ENCODE results near the gene SRMS. TPM values are rescaled to one million over a fixed set of nuclear protein-coding genes. Genes with fewer than 3 reads are reported as not detected.

Gene SRMS
- not detected for total RNA-seq
- long read RNA-seq = 0 reads

- ATAC-seq = no peak
- intact Hi-C loops (cut with DNase I) = no loop called here
Observed at GRCh38 chr20:63547725-63548480, at the start of gene SRMS. Gene SRMS, minus strand, starts transcription at chr20:63547749. Its CDS starts 286 bp downstream, at chr20:63547463.

GRCh38 chr20:63596423-63596822 is 48.9 kb upstream of the SRMS start:
- H3K9me3 ChIP-seq = no peaks in the 10 kb centered on the region
- ATAC-seq (no peak), DNase-seq (no peak)
- H3K27me3 ChIP-seq = no peaks in the 10 kb centered on the region
- no peaks in the 10 kb centered on the region for H3K4me1 ChIP-seq
- H3K36me3 ChIP-seq = peaks cover 57% of the 10 kb centered on the region
- H3K4me3 ChIP-seq = no peak overlapping the region
- intact Hi-C loops (cut with DNase I) = no loop called here
- TF ChIP-seq CTCF (IDR thresholded peaks at IDR 0.05) = no peak
- H3K27ac ChIP-seq = no peak overlapping the region

More at GRCh38 chr20:63547725-63548480, at the start of gene SRMS:
- Histone ChIP-seq H3K9me3 (no peaks in the 10 kb centered on the region), H3K27me3 (peaks cover 27% of the 10 kb centered on the region), H3K36me3 (no peaks in the 10 kb centered on the region), H3K27ac (no peak within 1 kb of the TSS), H3K4me3 (no peak within 1 kb of the TSS), H3K4me1 (no peaks in the 10 kb centered on the region)
- no peak for TF ChIP-seq CTCF (IDR thresholded peaks at IDR 0.05)
- no peak for DNase-seq

- ATAC-seq (peak; percentile 12), DNase-seq (no peak)
- H3K27me3 ChIP-seq = no peaks in the 10 kb centered on the region
- no peak overlapping the region for H3K4me3 ChIP-seq
- intact Hi-C loops (cut with DNase I) = no loop called here
- H3K27ac ChIP-seq = no peak overlapping the region
- no peaks in the 10 kb centered on the region for H3K9me3 ChIP-seq
- H3K36me3 ChIP-seq = peaks cover 55% of the 10 kb centered on the region
- TF ChIP-seq CTCF (IDR thresholded peaks at IDR 0.05) = no peak
- no peaks in the 10 kb centered on the region for H3K4me1 ChIP-seq
Observed at GRCh38 chr20:63595416-63596127, 48.0 kb upstream of the SRMS start.

- ATAC-seq (no peak), DNase-seq (no peak)
- no peak overlapping the region for H3K27ac ChIP-seq
- H3K4me1 ChIP-seq = no peaks in the 10 kb centered on the region
- no peak overlapping the region for H3K4me3 ChIP-seq
- H3K9me3 ChIP-seq = no peaks in the 10 kb centered on the region
- no peaks in the 10 kb centered on the region for H3K27me3 ChIP-seq
- no peak for TF ChIP-seq CTCF (IDR thresholded peaks at IDR 0.05)
- H3K36me3 ChIP-seq = peaks cover 56% of the 10 kb centered on the region
- intact Hi-C loops (cut with DNase I) = no loop called here
Observed at GRCh38 chr20:63594043-63594561, 46.6 kb upstream of the SRMS start.

- no peaks in the 10 kb centered on the region for H3K4me1 ChIP-seq
- TF ChIP-seq CTCF (IDR thresholded peaks at IDR 0.05) = no peak
- no peak for ATAC-seq
- no peak overlapping the region for H3K27ac ChIP-seq
- no peaks in the 10 kb centered on the region for H3K9me3 ChIP-seq
- no peak for DNase-seq
- peaks cover 54% of the 10 kb centered on the region for H3K36me3 ChIP-seq
- no peaks in the 10 kb centered on the region for H3K27me3 ChIP-seq
- H3K4me3 ChIP-seq = no peak overlapping the region
- intact Hi-C loops (cut with DNase I) = no loop called here
Observed at GRCh38 chr20:63592661-63593060, 45.1 kb upstream of the SRMS start.
